Astrocyte of the hippocampus (primary cell): ENCODE data around the gene LYZL6.
"Not testable (repeated sequence)": the region's sequence is repeated elsewhere in the genome, so short reads cannot be mapped to it uniquely, and the experiment has no call there.

ENCODE experiments used
- DNase-seq: peaks from one replicate; pipeline ENCODE4 v3.0.0; 2011; ENCODE audit warnings: low read depth, low spot score

The LYZL6 gene

DNA sequence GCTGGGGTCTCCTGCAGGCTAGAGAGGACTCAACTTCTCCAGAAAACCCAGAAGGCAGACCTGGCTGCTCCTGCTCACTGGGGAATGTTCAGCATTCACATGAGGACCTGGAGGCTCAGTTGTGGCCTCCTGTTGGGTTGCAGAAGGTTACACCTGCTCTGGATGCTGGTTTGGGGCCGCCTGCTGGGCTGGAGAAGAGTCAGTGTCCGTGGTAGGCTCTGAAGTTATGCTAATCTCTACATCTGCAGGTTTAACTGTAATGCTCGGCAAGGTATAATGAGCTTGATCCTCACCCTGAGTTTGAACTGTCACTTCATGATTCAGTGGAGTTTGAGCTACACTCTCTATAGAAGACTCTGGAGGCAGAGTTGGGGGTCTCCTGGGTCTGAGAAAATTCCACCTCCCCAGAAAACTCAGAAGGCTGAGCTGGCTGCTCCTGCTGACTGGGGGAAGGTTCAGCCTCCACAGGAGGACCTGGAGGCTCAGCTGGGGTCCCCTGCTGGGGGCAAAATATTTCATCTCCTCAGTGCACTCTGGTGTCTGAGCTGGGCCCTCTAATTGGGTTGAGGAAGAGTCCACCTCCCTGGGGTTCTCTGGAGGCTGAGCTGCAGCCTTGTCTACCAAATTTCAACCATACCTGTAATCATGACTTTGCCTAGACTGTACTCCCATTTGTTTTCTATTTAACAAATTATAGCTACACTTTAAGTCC, 36.4 kb downstream of the LYZL6 start:
- no peak for DNase-seq

DNA sequence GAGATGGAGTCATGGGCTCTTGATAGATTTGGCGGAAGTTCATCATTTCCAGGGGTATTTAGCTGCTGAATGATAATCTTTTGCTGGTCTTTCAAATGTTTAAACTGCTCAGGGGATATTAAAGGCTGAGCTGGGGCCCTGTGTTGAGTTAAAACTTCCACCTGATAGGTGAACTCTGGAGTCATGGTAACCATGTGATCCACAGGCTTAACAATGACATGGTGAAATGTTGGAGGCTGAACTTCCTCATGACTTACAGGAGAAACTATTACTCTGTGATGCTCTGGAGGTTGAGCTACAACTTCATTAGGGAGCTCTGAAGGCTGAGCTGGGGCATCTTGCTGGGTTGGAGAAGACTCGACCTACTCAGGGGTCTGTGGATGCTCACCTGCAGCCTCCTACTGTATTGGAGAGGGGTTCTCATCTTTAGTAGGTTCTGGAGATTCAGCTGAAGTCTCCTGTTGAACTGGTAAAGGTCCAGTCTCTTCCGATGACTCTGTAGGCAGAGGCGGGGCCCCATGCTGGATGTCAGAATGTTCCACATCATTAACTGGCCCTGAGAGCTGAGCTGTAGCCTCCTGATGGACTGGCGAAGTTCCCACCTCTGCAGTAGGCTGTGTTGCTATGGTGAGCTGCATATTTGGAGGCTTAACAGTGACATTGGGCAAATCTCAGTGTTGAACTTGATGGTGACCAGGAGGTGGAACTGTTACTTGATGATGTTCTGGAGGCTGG, 37.2 kb downstream of the LYZL6 start:
- peak; percentile 43 for DNase-seq

DNA sequence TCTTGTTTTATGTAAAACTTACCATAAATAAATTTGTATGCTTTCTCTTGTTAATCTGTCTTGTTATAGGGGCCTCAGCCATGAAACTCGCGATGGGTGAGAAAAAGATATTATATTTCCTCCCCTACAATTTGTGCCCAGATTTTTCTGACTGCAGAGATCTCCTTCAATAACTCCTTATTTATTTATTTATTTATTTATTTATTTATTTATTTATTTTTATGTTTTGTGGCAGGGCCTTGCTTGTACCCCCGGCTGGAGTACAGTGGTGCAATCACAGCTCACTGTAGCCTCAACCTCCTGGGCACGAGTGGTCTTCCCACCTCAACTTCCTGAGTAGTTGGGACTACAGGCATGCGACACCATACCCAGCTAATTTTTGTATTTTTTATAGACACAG, 40.1 kb downstream of the LYZL6 start:
- no peak for DNase-seq

DNA sequence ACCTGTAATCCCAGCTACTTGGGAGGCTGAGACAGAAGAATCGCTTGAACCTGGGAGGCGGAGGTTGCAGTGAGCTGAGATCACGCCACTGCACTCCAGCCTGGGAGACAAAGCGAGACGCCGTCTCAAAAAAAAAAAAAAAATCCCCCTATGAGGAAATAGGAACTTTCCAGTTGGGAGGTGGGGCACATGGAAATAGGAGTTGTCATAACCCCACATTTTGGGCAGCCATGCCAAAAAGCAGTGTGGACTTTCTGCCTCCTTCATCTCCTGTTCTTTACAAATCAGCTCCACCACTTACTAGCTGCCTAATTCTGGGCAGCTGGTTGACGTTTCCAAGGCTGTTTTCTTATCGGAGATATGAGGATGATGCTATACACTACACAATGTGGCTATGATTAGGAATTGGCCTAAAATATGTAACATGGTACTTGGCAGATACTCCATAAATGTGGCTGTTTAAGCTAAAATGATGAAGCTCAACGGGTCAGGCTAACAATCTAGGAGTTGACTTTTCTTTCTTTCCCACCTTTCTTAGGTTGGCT, 41.8 kb downstream of the LYZL6 start:
- no peak for DNase-seq

DNA sequence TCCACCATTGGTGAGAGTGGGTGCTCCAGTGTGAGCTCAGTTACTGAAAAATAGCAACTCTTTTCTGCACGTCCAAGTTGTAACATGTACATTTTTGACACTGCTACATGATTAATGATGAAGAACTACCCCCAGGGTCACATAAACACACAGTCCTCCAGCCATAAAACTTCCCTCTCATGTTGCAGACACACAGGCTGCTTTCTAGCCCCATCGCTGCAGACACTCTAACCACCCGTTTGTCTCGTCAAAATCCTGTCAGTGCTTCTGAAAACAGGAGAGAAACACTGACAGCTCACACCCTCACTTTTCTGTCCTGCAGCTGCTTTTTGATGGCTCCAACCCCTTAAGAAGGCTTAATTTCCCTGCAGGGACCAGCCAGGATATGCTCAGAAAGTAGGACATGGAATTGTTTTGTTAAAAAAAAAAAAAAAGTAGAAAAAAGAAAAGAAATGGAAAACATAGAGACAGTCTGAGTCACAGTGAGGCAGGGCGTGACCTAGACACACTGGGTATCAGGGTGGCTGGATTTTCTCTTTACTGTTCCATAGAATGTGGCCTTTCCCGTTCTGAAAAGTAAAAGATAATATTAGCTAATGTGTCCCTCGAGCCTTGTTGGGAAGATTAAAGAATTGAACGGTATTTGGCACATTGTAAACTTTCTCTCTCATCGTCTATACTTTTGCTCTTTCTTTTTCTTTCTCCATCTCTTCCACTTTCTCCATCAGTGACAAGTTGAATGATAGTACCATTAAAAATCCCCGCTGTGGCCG, 42.6 kb downstream of the LYZL6 start:
- no peak for DNase-seq

DNA sequence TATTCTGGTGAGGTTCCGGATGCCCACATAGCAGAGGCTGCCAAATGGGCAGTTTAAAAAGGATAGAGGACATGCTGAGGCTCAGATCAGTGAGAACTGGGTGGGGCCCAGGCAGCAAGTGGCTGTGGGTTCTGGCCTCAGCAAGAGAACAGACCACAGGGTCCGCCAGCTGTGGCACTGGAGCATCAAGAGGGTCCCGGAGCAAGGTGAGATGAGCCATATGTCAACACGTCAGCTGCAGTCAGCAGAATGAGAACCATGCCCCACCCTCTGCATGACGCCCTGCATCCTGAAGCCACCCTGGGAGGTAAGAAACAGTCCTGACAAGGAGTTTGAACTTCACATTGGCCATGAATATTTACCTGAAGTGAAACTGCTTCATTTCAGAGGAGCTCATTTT, 43.2 kb downstream of the LYZL6 start:
- no peak for DNase-seq

DNA sequence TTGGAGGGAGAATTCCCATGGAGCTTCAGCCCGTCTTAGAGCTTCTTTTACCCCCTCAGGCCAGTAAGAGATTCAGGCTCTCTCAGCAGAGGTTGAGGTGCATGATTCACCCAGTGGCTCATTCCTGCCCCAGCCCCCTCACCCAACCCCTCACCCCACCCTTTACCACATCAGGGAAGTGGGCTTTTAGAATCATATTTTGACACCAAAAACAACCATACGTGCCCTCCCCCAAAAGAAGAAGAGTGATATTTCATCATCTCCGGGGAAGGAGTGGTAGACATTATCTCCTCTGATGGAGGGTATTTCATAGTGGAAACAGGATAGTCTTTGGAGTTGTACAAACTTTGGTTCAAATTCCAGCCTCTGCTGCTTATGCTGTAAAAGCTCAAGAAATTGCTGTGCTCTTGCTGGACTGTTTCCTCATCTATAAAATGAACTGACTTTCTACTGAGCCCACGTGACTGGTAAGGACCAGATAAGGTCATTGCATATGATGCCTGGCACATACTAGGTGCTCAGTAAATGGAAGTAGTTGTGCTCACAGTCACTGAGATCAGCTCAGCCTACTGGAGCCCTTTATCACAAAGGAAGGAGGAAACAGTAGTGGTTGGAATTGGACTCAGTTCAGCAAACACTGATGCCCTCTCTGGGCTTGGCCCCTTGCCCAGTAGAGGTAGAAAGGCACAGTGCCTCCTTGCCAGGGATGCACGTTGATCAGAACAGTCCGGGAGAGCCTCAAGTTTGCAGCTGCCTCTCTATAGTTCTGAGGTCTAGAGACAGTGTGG, 45.0 kb downstream of the LYZL6 start:
- peak; percentile 52 for DNase-seq

DNA sequence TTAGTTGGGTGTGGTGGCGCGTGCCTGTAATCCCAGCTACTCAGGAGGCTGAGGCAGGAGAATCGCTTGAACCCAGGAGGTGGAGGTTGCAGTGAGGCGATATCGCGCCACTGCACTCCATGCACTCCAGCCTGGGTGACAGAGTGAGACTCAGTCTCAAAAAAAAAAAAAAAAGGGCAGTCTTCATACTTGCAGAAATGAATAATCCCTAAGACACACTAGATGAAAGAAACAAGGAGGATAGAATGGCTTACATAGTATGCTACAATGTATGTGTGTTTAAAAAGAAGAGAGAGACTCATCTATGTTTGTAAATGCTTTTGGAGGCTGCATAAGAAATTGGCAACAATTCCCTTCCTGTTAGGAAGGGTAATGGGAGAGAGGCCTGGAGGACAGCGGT, 45.7 kb downstream of the LYZL6 start:
- DNase-seq: not testable (repeated sequence)

DNA sequence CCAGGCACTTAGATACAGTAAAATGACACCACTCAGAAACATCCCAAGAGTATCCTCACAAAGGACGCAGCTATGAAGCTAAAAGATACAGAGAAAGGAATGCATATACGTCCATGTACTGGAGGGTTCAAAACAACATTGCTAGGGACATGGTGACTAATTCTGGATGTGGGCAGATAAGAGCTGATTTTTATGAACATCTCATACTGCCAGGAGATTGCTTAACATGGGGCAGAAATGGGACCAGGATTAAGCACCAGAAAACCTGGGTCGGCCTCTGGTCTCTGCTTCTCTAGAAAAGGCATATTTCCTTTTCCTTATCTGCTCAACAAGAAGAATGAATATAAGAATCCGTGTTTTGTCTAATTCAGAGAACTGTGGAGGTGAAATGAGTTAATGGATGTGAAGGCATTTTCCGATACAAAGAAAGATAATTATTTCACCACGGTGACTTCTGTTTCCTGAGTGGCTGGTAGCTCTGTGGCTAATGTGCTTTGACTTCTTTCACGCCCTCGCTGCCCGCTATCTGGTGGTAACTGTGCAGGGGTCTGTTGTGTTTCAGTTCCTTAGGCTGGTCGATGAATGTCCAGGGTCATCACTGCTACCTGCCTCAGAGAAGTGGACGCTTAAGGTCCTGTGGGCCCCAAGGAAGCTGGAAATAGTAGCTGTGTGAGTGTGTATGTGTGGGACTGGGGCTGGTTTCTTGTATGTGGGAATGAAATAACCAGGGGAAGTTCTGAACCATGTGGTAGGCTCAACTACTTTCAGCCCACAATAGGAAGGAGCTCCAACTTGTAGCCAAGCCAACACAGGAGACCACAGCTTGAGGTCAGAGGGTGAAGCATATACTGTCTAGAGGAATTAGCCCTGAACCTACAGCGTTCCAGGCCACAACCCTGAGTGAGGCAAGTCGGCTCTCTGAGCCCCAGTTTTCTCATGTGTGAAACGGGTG, 47.6 kb downstream of the LYZL6 start:
- no peak for DNase-seq

DNA sequence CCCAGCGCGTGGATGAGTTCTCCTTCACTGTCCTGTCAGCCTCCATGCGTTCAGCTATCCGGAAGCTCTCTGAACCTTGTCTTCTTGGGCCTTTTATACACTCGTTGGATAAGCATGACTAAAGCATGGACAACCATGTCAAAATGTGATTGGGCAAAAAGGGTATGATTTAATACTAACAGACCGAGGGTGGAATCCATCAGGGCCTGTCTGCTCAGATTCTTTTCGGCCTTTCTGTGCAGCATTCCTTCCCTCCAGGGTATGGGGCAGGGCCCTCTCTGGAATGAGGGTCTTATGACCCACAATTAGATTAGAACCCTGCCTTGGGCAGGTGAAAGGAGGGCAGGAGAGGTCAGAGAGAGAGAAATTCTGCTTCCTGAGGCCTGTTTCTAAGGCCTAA, 49.3 kb downstream of the LYZL6 start:
- no peak for DNase-seq

DNA sequence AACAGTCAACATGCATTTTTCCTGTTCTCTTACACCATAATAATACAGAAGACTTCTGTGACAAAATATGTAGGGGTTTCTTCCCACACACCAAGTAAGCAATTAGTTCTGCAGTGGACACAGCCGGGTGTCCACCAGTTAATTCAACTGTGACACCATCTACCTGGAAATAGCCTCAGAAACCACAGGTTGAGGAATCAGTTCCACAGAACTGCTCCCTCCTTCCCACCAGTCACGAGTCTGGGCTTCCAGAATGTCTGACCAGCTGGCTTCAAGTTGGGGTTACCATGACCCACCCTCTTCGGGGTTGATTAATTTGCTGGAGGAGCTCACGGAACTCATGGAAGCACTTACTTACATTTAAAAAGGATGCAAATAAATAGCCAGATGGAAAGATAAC, 49.8 kb downstream of the LYZL6 start:
- DNase-seq: no peak

DNA sequence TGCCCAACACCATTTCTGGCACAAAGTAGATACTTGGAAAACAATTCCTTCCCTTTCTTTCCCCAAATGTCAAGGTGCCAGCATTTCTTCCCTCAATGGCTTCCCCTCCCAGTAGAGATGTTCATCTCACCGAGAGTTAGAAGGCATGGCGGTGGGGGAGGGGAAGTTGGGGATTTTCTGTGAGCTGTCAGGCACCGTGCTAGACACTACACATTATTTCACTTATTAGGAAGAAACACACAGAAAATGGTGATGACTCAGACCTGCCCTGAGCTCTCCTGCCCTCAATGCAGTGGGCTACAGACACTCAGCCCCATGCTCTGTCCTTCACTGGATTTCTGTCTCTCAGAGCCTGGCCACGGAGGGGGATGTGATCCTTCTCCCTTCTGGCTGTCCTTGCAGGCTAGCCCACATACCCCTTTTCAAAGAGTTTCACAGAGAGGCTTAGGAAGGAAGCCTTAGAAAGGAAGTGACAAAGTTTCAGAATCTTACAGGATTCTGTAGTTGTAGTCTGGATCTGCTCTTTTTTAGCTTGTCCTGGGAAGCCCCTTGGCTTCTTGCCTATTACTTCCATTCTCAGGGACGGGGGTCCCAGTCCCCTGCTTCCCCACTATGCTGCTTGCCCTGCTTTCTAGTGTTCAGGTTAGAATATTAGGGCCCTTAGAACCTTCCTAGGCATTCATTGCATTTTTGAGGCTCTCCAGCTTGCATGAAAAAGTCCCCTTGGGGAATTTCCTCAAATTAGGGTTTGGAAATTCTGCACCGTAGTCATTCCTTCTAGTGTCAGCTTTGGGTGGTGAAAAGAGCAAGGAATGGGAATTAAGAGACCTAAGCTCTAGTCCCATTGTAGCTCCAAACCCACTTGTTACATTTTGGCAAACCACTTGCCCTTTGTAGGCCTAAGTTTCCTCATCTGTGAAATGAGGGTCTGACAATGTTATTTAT, 51.1 kb downstream of the LYZL6 start:
- peak; percentile 39 for DNase-seq

DNA sequence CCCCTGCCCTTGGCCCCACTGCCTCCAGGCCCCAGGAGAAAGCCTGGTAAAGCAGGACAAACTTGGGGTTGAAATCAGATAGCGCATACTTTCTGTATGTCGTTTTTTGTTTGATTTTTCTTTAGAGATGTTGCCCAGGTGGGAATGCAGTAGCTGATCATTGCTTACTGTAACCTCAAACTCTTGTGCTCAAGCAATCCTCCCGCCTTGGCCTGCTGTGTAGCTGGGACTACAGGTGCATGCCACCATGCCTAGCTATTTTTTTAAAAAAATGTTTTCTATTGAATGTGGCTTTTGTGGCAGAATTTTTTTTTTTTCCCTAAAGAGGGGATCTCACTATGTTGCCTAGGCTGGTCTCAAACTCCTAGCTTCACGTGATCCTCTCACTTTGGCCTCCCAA, 52.2 kb downstream of the LYZL6 start:
- DNase-seq: no peak

DNA sequence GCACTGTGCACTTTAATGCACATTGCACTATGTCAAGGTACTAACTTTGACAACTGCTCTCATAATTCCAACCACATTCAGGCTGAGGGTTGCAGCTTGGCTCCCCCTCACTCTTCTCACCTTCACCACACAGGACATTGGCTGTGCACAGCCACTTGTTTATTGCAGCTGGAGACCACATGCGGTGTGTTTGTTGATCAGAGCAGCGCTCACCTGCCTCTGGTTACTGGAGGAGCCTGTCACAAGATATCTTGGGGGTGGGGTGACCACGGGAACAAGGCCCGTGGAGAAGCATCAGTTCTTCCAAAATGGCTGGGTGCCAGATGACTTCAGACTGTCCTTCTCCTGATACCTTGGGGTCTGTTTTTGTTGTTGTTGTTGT, 52.7 kb downstream of the LYZL6 start:
- no peak for DNase-seq

DNA sequence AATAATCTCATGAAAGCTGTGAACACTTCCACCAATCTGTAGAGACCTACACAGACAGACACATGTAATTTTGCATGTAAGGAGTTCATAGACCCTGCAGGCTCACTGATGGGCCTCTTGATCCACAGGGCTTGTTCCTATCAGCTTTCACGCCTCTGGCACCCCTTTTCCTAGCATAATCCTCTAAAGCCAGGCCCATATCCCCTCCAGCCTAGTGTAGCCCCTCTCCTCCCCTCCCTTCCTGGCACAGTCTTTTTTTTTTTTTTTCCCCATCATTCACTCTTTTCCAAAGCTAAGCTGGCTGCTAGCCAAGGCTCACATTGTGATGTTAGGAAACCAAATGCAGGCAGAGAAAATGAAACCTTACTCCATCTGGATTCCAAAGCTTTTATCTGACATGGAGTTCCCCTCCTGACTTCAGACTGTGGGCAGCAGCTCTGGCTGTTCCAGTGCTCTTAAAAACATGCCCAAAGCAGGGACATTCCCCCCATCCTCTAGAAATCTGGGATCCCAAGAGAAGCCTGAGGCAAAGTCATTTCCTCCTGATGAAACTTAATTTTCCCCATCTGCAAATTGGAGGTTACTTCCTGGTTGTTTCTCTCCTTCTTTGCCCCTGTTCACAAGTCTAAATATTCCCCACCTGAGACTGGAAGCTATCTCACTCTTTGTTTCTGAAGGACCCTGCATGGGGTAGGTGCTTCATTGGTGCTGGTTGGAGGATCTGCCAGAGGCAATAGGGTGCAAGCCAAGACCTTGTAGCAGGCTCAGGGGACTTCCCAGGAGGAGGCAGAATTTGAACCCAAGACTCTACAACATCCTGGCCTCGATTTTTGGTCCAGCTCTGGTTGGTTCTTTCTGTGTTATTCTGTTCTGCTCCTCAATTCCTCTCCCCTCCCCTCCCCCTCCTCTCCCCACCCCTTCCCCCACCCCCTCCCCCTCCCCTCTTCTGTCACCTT, 53.4 kb downstream of the LYZL6 start:
- DNase-seq: peak; percentile 88

DNA sequence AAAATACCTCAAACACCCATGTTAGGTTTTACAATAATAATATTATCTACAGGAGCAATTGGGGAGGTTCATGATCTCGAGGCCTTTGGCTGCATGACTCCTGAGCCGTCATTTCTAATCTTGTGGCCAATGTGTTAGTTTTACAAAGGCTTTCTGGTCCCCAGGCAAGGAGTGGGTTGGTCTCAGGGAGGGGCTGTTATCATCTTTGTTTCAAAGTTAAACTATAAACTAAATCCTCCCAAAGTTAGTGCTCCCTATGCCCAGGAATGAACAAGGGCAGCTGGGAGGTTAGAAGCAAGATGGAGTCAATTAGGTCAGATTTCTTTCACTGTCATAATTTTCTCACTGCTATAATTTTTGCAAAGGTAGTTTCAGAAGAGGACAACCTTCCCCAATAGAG, 54.3 kb downstream of the LYZL6 start:
- DNase-seq: no peak
